Measurements from ENCODE around the gene CKAP5. TPM values are rescaled to one million over a fixed set of nuclear protein-coding genes. Genes with fewer than 3 reads are reported as not detected.

CKAP5 gene
- total RNA-seq, 1 donor from 2014 or later, result 193 TPM

GRCh38 chr11:46886211-46886610, 40.1 kb upstream of the CKAP5 start:
- DNase-seq, result no peak
- peaks cover 17% of the 10 kb centered on the region for H3K36me3 Mint-ChIP-seq (ENCODE audit: unreplicated experiment)
- no peak for TF ChIP-seq CTCF (IDR thresholded peaks at IDR 0.05; ENCODE audit: partially characterized antibody, unreplicated experiment)
- peaks cover 7% of the 10 kb centered on the region for H3K9me3 Mint-ChIP-seq (ENCODE audit: unreplicated experiment)
- peaks cover 13% of the 10 kb centered on the region for H3K4me1 Mint-ChIP-seq (ENCODE audit: low read depth, unreplicated experiment)
- no peak overlapping the region for H3K27ac Mint-ChIP-seq (ENCODE audit: unreplicated experiment)
- H3K27me3 Mint-ChIP-seq (ENCODE audit: unreplicated experiment), result no peaks in the 10 kb centered on the region
- no peak overlapping the region for H3K4me3 Mint-ChIP-seq (ENCODE audit: unreplicated experiment)

- Mint-ChIP-seq H3K9me3 (ENCODE audit: unreplicated experiment) (peaks cover 2% of the 10 kb centered on the region), H3K36me3 (ENCODE audit: unreplicated experiment) (peaks cover 12% of the 10 kb centered on the region), H3K27me3 (ENCODE audit: unreplicated experiment) (peaks cover 2% of the 10 kb centered on the region), H3K4me1 (ENCODE audit: low read depth, unreplicated experiment) (no peaks in the 10 kb centered on the region), H3K27ac (ENCODE audit: unreplicated experiment) (no peak overlapping the region), H3K4me3 (ENCODE audit: unreplicated experiment) (no peak overlapping the region)
- TF ChIP-seq CTCF (IDR thresholded peaks at IDR 0.05; ENCODE audit: partially characterized antibody, unreplicated experiment), result no peak
- DNase-seq, result no peak
These were observed 33.0 kb upstream of the CKAP5 start for GRCh38 chr11:46879056-46879585.

GRCh38 chr11:46877580-46877979, 31.5 kb upstream of the CKAP5 start:
- Mint-ChIP-seq H3K4me3 (ENCODE audit: unreplicated experiment) (no peak overlapping the region), H3K4me1 (ENCODE audit: low read depth, unreplicated experiment) (no peaks in the 10 kb centered on the region), H3K27ac (ENCODE audit: unreplicated experiment) (no peak overlapping the region), H3K36me3 (ENCODE audit: unreplicated experiment) (peaks cover 1% of the 10 kb centered on the region), H3K9me3 (ENCODE audit: unreplicated experiment) (no peaks in the 10 kb centered on the region), H3K27me3 (ENCODE audit: unreplicated experiment) (peaks cover 2% of the 10 kb centered on the region)
- no peak for TF ChIP-seq CTCF (IDR thresholded peaks at IDR 0.05; ENCODE audit: partially characterized antibody, unreplicated experiment)
- DNase-seq, result no peak

GRCh38 chr11:46876471-46876870, 30.4 kb upstream of the CKAP5 start:
- no peak for DNase-seq
- no peak for TF ChIP-seq CTCF (IDR thresholded peaks at IDR 0.05; ENCODE audit: partially characterized antibody, unreplicated experiment)
- Mint-ChIP-seq H3K4me1 (ENCODE audit: low read depth, unreplicated experiment) (no peaks in the 10 kb centered on the region), H3K9me3 (ENCODE audit: unreplicated experiment) (no peaks in the 10 kb centered on the region), H3K27me3 (ENCODE audit: unreplicated experiment) (peaks cover 2% of the 10 kb centered on the region), H3K27ac (ENCODE audit: unreplicated experiment) (no peak overlapping the region), H3K4me3 (ENCODE audit: unreplicated experiment) (no peak overlapping the region), H3K36me3 (ENCODE audit: unreplicated experiment) (peaks cover 2% of the 10 kb centered on the region)

- no peak for TF ChIP-seq CTCF (IDR thresholded peaks at IDR 0.05; ENCODE audit: partially characterized antibody, unreplicated experiment)
- Mint-ChIP-seq H3K36me3 (ENCODE audit: unreplicated experiment) (peaks cover 4% of the 10 kb centered on the region), H3K27ac (ENCODE audit: unreplicated experiment) (no peak overlapping the region), H3K4me1 (ENCODE audit: low read depth, unreplicated experiment) (no peaks in the 10 kb centered on the region), H3K9me3 (ENCODE audit: unreplicated experiment) (peaks cover 2% of the 10 kb centered on the region), H3K4me3 (ENCODE audit: unreplicated experiment) (no peak overlapping the region), H3K27me3 (ENCODE audit: unreplicated experiment) (no peaks in the 10 kb centered on the region)
- no peak for DNase-seq
These were observed 28.5 kb upstream of the CKAP5 start for GRCh38 chr11:46874586-46874985.

All from glutamatergic neuron (in vitro differentiated cells).